Sigmoid colon (tissue), 7 donors: Measurements from ENCODE around the gene ATP6V0B. TPM values are rescaled to one million over a fixed set of nuclear protein-coding genes. Genes with fewer than 3 reads are reported as not detected.

Source experiments
- DNase-seq: peaks from one replicate; pipeline ENCODE4 v3.0.0-alpha.2; 2019
- H3K27ac ChIP-seq, 4 donors: fragments of 200-600 bp; sonication (generic); one replicate each; pipeline ENCODE4 v1.5.1; 2016 to 2019; ENCODE audit warnings: mild to moderate bottlenecking in 1 of 4
- H3K27me3 ChIP-seq, 3 donors: fragments of 200-600 bp; sonication (generic); one replicate each; pipeline ENCODE4 v1.5.1; 2019; ENCODE audit warnings: mild to moderate bottlenecking in 1 of 3
- H3K36me3 ChIP-seq, 4 donors: fragments of 200-600 bp; sonication (generic); one replicate each; pipeline ENCODE4 v1.5.1; 2016 to 2019
- H3K4me1 ChIP-seq, 4 donors: fragments of 200-600 bp; sonication (generic); one replicate each; pipeline ENCODE4 v1.5.1; 2017 to 2019
- H3K4me3 ChIP-seq, 4 donors: fragments of 200-600 bp; sonication (generic); one replicate each; pipeline ENCODE4 v1.5.1; 2017 to 2019; ENCODE audit warnings: mild to moderate bottlenecking in 2 of 4, moderate library complexity in 1 of 4
- H3K9me3 ChIP-seq, 4 donors: fragments of 200-600 bp in 3 of 4; sonication (generic) in 3 of 4; one replicate each; pipeline versions ENCODE4 v1.5.1 to v1.6.1; 2013 to 2019
- EP300 ChIP-seq, 4 donors: sonication (generic); formaldehyde crosslinking; IDR thresholded peaks; one replicate each; pipeline ENCODE4 v1.6.1; 2017; ENCODE audit warnings: antibody characterized with exemption in 4 of 4
- POLR2A ChIP-seq, 2 donors: fragments of 450-650 bp; IDR thresholded peaks; one replicate each; pipeline ENCODE4 v1.6.1; 2016; ENCODE audit warnings: antibody characterized with exemption in 2 of 2, mild to moderate bottlenecking in 2 of 2, moderate library complexity in 2 of 2
- POLR2AphosphoS5 ChIP-seq, 4 donors: sonication (generic); formaldehyde crosslinking; IDR thresholded peaks; one replicate each; pipeline ENCODE4 v1.6.1; 2017; ENCODE audit warnings: antibody characterized with exemption in 4 of 4
- WGBS, 2 donors: extraction: QIAGEN DNeasy Blood & Tissue Kit; methylation state at CpG; one replicate each; pipeline ENCODE4 v1.1.7; 2013; 5-methylcytosine and 5-hydroxymethylcytosine counted together
- intact Hi-C: fragments of 100-400 bp; cut with DNase I; formaldehyde crosslinking; loops from one replicate; pipeline ENCODE4 v1.15.1; 2023
- polyA plus RNA-seq, 3 donors: library from polyadenylated mRNA; stranded (reverse); fragments of 200-250 nt; gene quantifications; one replicate each; pipeline ENCODE4 v1.2.3, GENCODE V29; 2013
- total RNA-seq, 4 donors: library from RNA; depleted of rRNA; stranded (reverse); fragments of >200 nt; gene quantifications; one replicate each; pipeline ENCODE4 v1.1.0, GENCODE V29; 2016
- TF ChIP-seq, protein P1 (sequence below), 4 experiments: fragments of 450-650 bp in 3 of 4; fragments of 200-600 bp in 1 of 4; IDR thresholded peaks; one replicate each; pipeline ENCODE4 v1.5.1; 2016 to 2019; ENCODE audit warnings: antibody characterized with exemption in 4 of 4, mild to moderate bottlenecking in 3 of 4, moderate library complexity in 2 of 4
- donor health status: healthy with polysubstance abuse.
- donor health status: Bipolar disorder and iron deficiency.
- donor health status: healthy.

The ATP6V0B gene
- total and polyA plus RNA-seq, 7 donors = 67.9 to 286 (median 129) TPM

DNA sequence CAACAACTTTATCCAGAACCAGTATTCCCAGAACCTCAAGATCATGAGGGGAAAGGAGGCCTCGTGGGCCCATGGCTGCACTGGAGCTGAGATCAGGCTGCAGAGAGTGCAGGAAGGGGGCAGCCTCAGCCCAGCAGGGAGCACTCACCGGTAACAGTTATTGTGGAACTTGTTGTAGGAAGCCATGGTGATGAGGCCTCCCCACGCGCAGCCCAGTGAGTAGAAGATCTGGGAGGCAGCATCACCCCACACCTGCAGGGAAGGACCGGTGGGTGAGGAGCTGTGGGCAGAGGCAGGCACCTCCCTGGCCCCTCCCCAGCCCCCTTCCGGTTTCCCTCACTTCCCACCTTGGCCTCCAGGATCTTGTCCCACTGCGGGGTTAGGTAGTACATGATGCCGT lies 27.4 kb downstream of the ATP6V0B start:
- intact Hi-C loops = loop anchor here (10.0 kb wide), 1 partner anchor 593 kb away; no protein-coding TSS in a partner anchor
- H3K4me3 ChIP-seq = no peak overlapping the region
- TF ChIP-seq, protein P1, sequence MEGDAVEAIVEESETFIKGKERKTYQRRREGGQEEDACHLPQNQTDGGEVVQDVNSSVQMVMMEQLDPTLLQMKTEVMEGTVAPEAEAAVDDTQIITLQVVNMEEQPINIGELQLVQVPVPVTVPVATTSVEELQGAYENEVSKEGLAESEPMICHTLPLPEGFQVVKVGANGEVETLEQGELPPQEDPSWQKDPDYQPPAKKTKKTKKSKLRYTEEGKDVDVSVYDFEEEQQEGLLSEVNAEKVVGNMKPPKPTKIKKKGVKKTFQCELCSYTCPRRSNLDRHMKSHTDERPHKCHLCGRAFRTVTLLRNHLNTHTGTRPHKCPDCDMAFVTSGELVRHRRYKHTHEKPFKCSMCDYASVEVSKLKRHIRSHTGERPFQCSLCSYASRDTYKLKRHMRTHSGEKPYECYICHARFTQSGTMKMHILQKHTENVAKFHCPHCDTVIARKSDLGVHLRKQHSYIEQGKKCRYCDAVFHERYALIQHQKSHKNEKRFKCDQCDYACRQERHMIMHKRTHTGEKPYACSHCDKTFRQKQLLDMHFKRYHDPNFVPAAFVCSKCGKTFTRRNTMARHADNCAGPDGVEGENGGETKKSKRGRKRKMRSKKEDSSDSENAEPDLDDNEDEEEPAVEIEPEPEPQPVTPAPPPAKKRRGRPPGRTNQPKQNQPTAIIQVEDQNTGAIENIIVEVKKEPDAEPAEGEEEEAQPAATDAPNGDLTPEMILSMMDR (IDR thresholded peaks at IDR 0.05) = no peak
- no peak for TF ChIP-seq POLR2A (IDR thresholded peaks at IDR 0.05)
- TF ChIP-seq EP300 (IDR thresholded peaks at IDR 0.05) = no peak
- no peak for TF ChIP-seq POLR2AphosphoS5 (IDR thresholded peaks at IDR 0.05)
- no peaks in the 10 kb centered on the region for H3K9me3 ChIP-seq
- H3K27me3 ChIP-seq = no peaks in the 10 kb centered on the region
- peaks cover 0 to 6% (median 3%) of the 10 kb centered on the region in 4 donors for H3K4me1 ChIP-seq
- no peak for DNase-seq
- H3K27ac ChIP-seq = no peak overlapping the region
- WGBS, 2 donors = 86 to 88% methylated on average over 8 of the region's 8 CpGs
- peaks cover 8 to 39% (median 9%) of the 10 kb centered on the region in 4 donors for H3K36me3 ChIP-seq

DNA sequence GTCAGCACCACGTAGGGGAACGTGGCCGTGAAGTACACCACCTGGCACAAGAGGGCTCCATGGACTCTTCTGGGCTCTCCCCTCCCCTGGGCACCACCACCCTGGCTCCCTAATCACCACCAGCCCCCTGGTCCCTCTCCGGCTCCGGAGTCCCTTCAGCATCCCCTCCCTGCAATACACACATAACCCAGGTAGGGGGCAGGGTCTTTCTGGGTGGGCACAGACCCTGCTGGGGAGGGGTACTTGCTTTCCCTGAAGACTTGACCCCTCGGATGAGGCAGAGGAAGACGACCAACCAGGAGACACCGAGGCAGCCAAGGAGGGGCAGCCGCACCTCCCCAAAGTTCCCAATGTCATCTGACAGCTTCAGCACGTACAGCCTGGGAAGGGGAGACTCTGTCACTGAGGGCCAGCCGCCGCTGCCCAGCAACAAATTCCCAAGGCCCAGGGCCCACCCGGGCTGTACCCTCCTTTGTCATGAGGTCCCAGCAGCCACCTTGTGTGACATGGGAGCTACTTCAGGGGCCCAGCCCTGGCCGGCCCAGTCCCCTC lies 27.9 kb downstream of the ATP6V0B start:
- 89 to 90% methylated on average over 14 of the region's 14 CpGs for WGBS, 2 donors
- intact Hi-C loops = loop anchor here (10.0 kb wide), 1 partner anchor 592 kb away; no protein-coding TSS in a partner anchor
- H3K9me3 ChIP-seq = no peaks in the 10 kb centered on the region
- H3K4me1 ChIP-seq = peaks cover 0 to 6% (median 3%) of the 10 kb centered on the region in 4 donors
- no peak overlapping the region for H3K27ac ChIP-seq
- TF ChIP-seq, protein P1 (IDR thresholded peaks at IDR 0.05) = no peak
- TF ChIP-seq POLR2AphosphoS5 (IDR thresholded peaks at IDR 0.05) (no peak), EP300 (IDR thresholded peaks at IDR 0.05) (no peak), POLR2A (IDR thresholded peaks at IDR 0.05) (no peak)
- peaks cover 8 to 43% (median 9%) of the 10 kb centered on the region in 4 donors for H3K36me3 ChIP-seq
- H3K4me3 ChIP-seq = no peak overlapping the region
- H3K27me3 ChIP-seq = no peaks in the 10 kb centered on the region
- no peak for DNase-seq

DNA sequence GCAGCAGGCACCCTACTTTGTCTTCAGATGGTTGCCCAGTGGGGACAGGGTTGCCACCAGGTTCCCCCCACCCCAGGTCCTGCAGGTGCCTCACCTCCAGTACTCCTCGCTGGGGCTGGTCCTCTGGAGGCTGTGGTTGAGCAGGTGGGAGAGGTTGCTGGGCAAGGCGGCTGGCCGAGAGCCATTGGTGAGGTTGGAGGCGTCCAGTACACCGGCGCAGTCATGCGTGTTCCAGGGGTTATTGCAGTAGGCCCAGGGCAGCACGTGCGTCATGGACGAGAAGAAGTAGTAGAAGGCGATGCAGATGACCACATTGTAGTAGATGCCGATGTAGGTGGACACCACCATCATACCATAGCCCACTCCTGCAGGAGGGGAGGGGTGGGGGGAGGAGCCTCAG lies 33.5 kb downstream of the ATP6V0B start:
- 96 to 97% methylated on average over 12 of the region's 12 CpGs for WGBS, 2 donors
- intact Hi-C loops = loop anchor here (10.0 kb wide), 1 partner anchor 587 kb away; no protein-coding TSS in a partner anchor
- Histone ChIP-seq H3K27me3 (no peaks in the 10 kb centered on the region), H3K36me3 (peaks cover 0 to 19% (median 0%) of the 10 kb centered on the region in 4 donors), H3K9me3 (no peaks in the 10 kb centered on the region), H3K27ac (no peak overlapping the region), H3K4me3 (no peak overlapping the region), H3K4me1 (peaks cover 0 to 6% (median 3%) of the 10 kb centered on the region in 4 donors)
- no peak for DNase-seq
- no peak for TF ChIP-seq POLR2AphosphoS5 (IDR thresholded peaks at IDR 0.05)
- TF ChIP-seq, protein P1 (IDR thresholded peaks at IDR 0.05) = no peak
- TF ChIP-seq POLR2A (IDR thresholded peaks at IDR 0.05) = no peak
- TF ChIP-seq EP300 (IDR thresholded peaks at IDR 0.05) = no peak

- H3K4me1 ChIP-seq = peaks cover 0 to 3% (median under 1%) of the 10 kb centered on the region in 4 donors
- intact Hi-C loops = no loop called here
- peaks cover 0 to 19% (median 0%) of the 10 kb centered on the region in 4 donors for H3K36me3 ChIP-seq
- no peak for TF ChIP-seq POLR2A (IDR thresholded peaks at IDR 0.05)
- no peak overlapping the region for H3K4me3 ChIP-seq
- no peak for DNase-seq
- 86 to 91% methylated on average over 11 of the region's 11 CpGs for WGBS, 2 donors
- H3K27ac ChIP-seq = no peak overlapping the region
- no peaks in the 10 kb centered on the region for H3K9me3 ChIP-seq
- no peaks in the 10 kb centered on the region for H3K27me3 ChIP-seq
Measured at GRCh38 chr1:44010935-44011471, 36.2 kb downstream of the ATP6V0B start.

DNA sequence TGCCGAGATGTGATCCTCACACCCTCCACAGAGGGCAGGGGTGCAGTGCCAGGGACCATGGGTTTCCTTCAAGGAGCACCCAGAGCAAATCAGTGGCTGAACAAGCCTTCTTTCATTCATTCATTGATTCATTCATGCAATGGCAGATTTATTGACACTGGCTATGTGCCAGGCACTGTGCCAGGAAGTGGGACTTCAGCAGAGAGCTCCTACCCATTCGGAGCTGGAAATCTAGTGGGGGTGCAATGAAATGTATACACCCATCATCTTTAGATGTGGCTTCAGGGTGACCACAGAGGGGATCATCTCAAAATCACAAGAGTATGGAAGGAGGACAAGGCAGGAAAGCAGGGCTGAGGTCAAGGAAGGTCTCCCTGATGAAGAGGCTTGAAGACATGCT lies 37.6 kb downstream of the ATP6V0B start:
- H3K27me3 ChIP-seq = no peaks in the 10 kb centered on the region
- H3K36me3 ChIP-seq = peaks cover 0 to 17% (median 0%) of the 10 kb centered on the region in 4 donors
- no peak overlapping the region for H3K27ac ChIP-seq
- intact Hi-C loops = no loop called here
- no peak for DNase-seq
- H3K4me3 ChIP-seq = no peak overlapping the region
- WGBS, 2 donors = 55 to 72% methylated on average over 2 of the region's 2 CpGs
- no peaks in the 10 kb centered on the region for H3K4me1 ChIP-seq
- no peaks in the 10 kb centered on the region for H3K9me3 ChIP-seq
- TF ChIP-seq POLR2A (IDR thresholded peaks at IDR 0.05) = no peak
- TF ChIP-seq, protein P1 (IDR thresholded peaks at IDR 0.05) = no peak
- TF ChIP-seq EP300 (IDR thresholded peaks at IDR 0.05) = no peak
- TF ChIP-seq POLR2AphosphoS5 (IDR thresholded peaks at IDR 0.05) = no peak
